Psoas muscle (tissue), 8 donors: Measurements from ENCODE around the gene C2orf42. TPM values are rescaled to one million over a fixed set of nuclear protein-coding genes. Genes with fewer than 3 reads are reported as not detected.
"Not testable (repeated sequence)": the region's sequence is repeated elsewhere in the genome, so short reads cannot be mapped to it uniquely, and the experiment has no call there.

Experiments used
- ATAC-seq, 4 donors: fragments of 200-7000 bp; cut with Tn5 transposase; one replicate each; pipeline ENCODE4 v1.9.1; 2020; ENCODE audit warnings: moderate library complexity in 3 of 4, mild to moderate bottlenecking in 2 of 4
- DNase-seq, 2 donors: peaks; one replicate each; pipeline ENCODE4 v3.0.0-alpha.2; 2020
- H3K27ac ChIP-seq: fragments of 200-600 bp; one replicate; pipeline ENCODE4 v1.8.0; 2022
- H3K27me3 ChIP-seq, 3 donors: fragments of 200-600 bp in 1 of 3; one replicate each; pipeline versions ENCODE4 v1.6.1 to v1.8.0; 2013 to 2022; ENCODE audit warnings: low read length in 2 of 3, mild to moderate bottlenecking in 2 of 3, moderate library complexity in 1 of 3; ENCODE audit not compliant: insufficient read depth in 3 of 3
- H3K36me3 ChIP-seq, 2 donors: fragments of 200-600 bp in 1 of 2; one replicate each; pipeline versions ENCODE4 v1.6.1 to v1.8.0; 2013 to 2022; ENCODE audit warnings: low read depth in 1 of 2, mild to moderate bottlenecking in 1 of 2, moderate library complexity in 1 of 2; ENCODE audit not compliant: insufficient read depth in 1 of 2
- H3K4me1 ChIP-seq: fragments of 200-600 bp; one replicate; pipeline ENCODE4 v1.8.0; 2022
- H3K4me3 ChIP-seq: fragments of 200-600 bp; one replicate; pipeline ENCODE4 v1.8.0; 2022; ENCODE audit warnings: mild to moderate bottlenecking
- H3K9me3 ChIP-seq: fragments of 200-600 bp; one replicate; pipeline ENCODE4 v1.8.0; 2022
- CTCF ChIP-seq: fragments of 200-600 bp; IDR thresholded peaks from one replicate; pipeline ENCODE4 v1.8.0; 2022; ENCODE audit warnings: antibody characterized with exemption
- whole genome bisulfite sequencing, 3 donors: extraction: QIAGEN DNeasy Blood & Tissue Kit; methylation state at CpG; one replicate each; pipeline versions ENCODE4 v1.1.6 to v1.1.7; 2013; 5-methylcytosine and 5-hydroxymethylcytosine counted together
- intact Hi-C, 2 donors: fragments of 100-400 bp; cut with DNase I; formaldehyde crosslinking; loops; one replicate each; pipeline versions ENCODE4 v1.11.0 to v1.14.2; 2022
- polyA plus RNA-seq, 3 donors: library from polyadenylated mRNA; stranded (reverse); fragments of 200-250 nt; gene quantifications; one replicate each; pipeline ENCODE4 v1.2.3, GENCODE V29; 2013
- total RNA-seq, 4 donors: library from RNA; stranded (reverse); fragmentation: NEBNext Ultra II Directional in 2 of 4; extraction: Animal tissue kit (Norgen Biotek cat#: 25700) in 2 of 4; gene quantifications; one replicate each; pipeline versions ENCODE4 v1.2.1 to v1.2.4, GENCODE V29; 2021 to 2023
- donor health status: healthy with polysubstance abuse.
- donor health status: DM: no; HTN: no; CAD: no; lungs with moderate emphysema.
- donor health status: Bipolar disorder and iron deficiency.
- donor health status: healthy.
- donor health status: DM: yes; HTN: yes; CAD: no.
- donor health status: DM: no; HTN: no; CAD: no.
- donor health status: DM: no; HTN: no; CAD: no.
- donor health status: DM: yes; HTN: yes; CAD: no.

Gene C2orf42
- total and polyA plus RNA-seq, 7 donors: 5.3 to 13.3 (median 7.7) TPM

GRCh38 chr2:70199320-70199864 lies 8.6 kb upstream of the C2orf42 start:
- DNase-seq (no peak), ATAC-seq (no peak)
- Histone ChIP-seq H3K9me3 (no peaks in the 10 kb centered on the region), H3K36me3 (no peaks in the 10 kb centered on the region), H3K27me3 (no peaks in the 10 kb centered on the region), H3K4me3 (no peak overlapping the region), H3K27ac (no peak overlapping the region), H3K4me1 (no peaks in the 10 kb centered on the region)
- WGBS, 3 donors: 76 to 85% (median 84%) methylated on average over 4 of the region's 4 CpGs
- TF ChIP-seq CTCF: no peak
- intact Hi-C loops: no loop called here

GRCh38 chr2:70192516-70192915 lies 1.7 kb upstream of the C2orf42 start:
- no peak for TF ChIP-seq CTCF
- no peaks in the 10 kb centered on the region for H3K27me3 ChIP-seq
- no peaks in the 10 kb centered on the region for H3K4me1 ChIP-seq
- intact Hi-C loops: loop anchor here (5.0 kb wide), 2 partner anchors 55 to 280 kb away; partner anchors contain the start of gene TIA1 (in 2 of the 2)
- H3K27ac ChIP-seq: no peak overlapping the region
- H3K9me3 ChIP-seq: no peaks in the 10 kb centered on the region
- H3K4me3 ChIP-seq: no peak overlapping the region
- WGBS, 3 donors: 89 to 95% (median 91%) methylated on average over 5 of the region's 5 CpGs
- no peaks in the 10 kb centered on the region for H3K36me3 ChIP-seq
- DNase-seq: no peak
- ATAC-seq: no peak

GRCh38 chr2:70191244-70191735 lies 471 bp upstream of the C2orf42 start:
- Histone ChIP-seq H3K27ac (peak overlapping the region; percentile 87), H3K9me3 (no peaks in the 10 kb centered on the region), H3K27me3 (no peaks in the 10 kb centered on the region), H3K36me3 (no peaks in the 10 kb centered on the region), H3K4me3 (peak overlapping the region; percentile 80), H3K4me1 (no peaks in the 10 kb centered on the region)
- intact Hi-C loops: loop anchor here (5.0 kb wide), 2 partner anchors 56 to 279 kb away; partner anchors contain the start of gene TIA1 (in 2 of the 2)
- WGBS, 3 donors: 67 to 72% (median 69%) methylated on average over 13 of the region's 13 CpGs
- DNase-seq (no peak), ATAC-seq (no peak)
- TF ChIP-seq CTCF: no peak

GRCh38 chr2:70188460-70188859 lies 2.4 kb downstream of the C2orf42 start:
- Histone ChIP-seq H3K9me3 (no peaks in the 10 kb centered on the region), H3K4me3 (no peak overlapping the region), H3K4me1 (no peaks in the 10 kb centered on the region), H3K27me3 (no peaks in the 10 kb centered on the region), H3K36me3 (no peaks in the 10 kb centered on the region), H3K27ac (no peak overlapping the region)
- TF ChIP-seq CTCF: no peak
- no peak for ATAC-seq
- intact Hi-C loops: loop anchor here (2.0 to 5.0 kb wide), 2 partner anchors 44 to 276 kb away; no protein-coding TSS in a partner anchor
- WGBS, 3 donors: 76 to 82% (median 81%) methylated on average over 5 of the region's 5 CpGs
- DNase-seq: no peak

GRCh38 chr2:70187170-70187569 lies 3.6 kb downstream of the C2orf42 start:
- H3K4me1 ChIP-seq, DNase-seq, H3K27me3 ChIP-seq, H3K27ac ChIP-seq, H3K9me3 ChIP-seq, ATAC-seq, H3K4me3 ChIP-seq, H3K36me3 ChIP-seq: not testable (repeated sequence)
- intact Hi-C loops: loop anchor here in 1 of 2 donors (5.0 kb wide), 1 partner anchor 275 kb away; no protein-coding TSS in a partner anchor
- WGBS, 3 donors: 77 to 84% (median 78%) methylated on average over 9 of the region's 9 CpGs
